Skin of body (tissue), 3 donors: ENCODE results near the gene AMD1. TPM values are rescaled to one million over a fixed set of nuclear protein-coding genes. Genes with fewer than 3 reads are reported as not detected.

ENCODE experiments used
- DNase-seq: peaks from one replicate; lab custom pipeline; 2025; lab: John Stamatoyannopoulos, UW
- small RNA-seq: library from RNA; depleted of rRNA; stranded (forward); fragments of <200 nt; gene quantifications from one replicate; pipeline ENCODE3, GENCODE V24; 2014; ENCODE audit warnings: low replicate concordance
- total RNA-seq: library from RNA; depleted of rRNA; stranded (reverse); fragments of >200 nt; gene quantifications from one replicate; pipeline ENCODE4 v1.2.3, GENCODE V29; 2014

AMD1 gene
- total RNA-seq, 1 donor from 2014 or later: 79.7 TPM

- DNase-seq: no peak
Observed at GRCh38 chr6:110938171-110938570, 63.6 kb downstream of the AMD1 start.

DNA sequence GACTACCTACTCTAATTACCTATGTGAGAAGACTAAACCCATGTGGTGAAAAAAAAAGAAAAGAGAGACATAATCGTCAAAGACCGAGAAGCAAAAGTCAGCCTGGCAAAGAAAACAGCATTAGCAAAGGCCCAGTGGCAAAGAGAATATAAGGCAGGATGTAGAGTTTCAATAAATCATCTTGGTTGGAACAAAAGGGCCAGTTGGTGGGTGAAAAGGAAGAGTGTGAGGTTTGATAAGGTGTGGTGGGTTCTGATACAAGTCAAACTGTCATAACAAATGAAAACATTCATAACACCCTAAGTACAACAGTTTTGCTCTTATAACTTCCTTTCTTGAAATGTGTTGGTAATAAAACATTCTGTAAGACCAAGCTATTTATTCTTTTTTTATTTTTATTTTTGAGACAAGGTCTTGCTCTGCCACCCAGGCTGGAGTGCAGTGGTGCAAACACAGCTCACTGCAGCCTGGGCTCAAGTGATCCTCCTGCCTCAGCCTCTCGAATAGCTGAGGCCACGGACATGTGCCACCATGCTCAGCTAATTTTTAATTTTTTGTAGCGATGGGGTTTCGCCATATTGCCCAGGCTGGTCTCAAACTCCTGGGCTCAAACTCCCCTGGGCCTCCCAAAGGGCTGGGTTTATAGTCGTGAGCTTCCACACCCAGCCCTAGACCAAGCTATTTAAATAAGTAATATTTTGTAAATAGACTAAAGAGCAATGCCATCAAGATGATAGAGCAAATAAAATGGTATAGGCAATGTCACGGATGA, 65.0 kb downstream of the AMD1 start:
- DNase-seq: no peak

DNA sequence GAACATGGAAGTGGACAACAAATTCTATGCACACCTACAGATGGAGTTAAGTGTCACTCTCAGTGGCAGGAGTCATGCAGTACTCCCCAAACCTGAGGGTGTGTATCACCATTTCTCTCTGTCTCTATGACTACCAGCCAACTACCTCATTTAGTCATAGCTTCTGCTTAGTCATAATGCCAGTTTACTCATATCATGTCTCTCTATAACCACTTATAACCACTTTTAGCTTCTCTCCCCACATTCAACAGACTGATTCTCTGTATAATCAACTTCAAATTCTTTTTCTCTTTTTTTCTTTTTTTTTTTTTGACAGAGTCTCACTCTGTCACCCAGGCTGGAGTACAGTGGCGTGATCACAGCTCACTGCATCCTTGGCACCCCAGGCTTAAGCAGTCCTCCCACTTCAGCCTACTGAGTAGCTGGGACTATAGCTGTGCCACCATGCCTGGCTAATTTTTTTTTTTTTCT, 70.1 kb downstream of the AMD1 start:
- no peak for DNase-seq

Small RNAs within 50 kb of the gene (small RNA-seq; reads per million reads assigned to genes)
- gene RNU6-1115P (not detected), gene SNORA40C (not detected)

Other genes starting within 250 kb of the AMD1 start
- 22.4 TPM for gene CDK19, start 59.3 kb upstream of the AMD1 start, total RNA-seq
- gene GTF3C6, start 83.9 kb downstream of the AMD1 start, total RNA-seq: 25.5 TPM
- 17.7 TPM for gene RPF2, start 107.3 kb downstream of the AMD1 start, total RNA-seq
- 8.6 TPM for gene SLC16A10, start 212.7 kb downstream of the AMD1 start, total RNA-seq